HG02981 (cell line): ENCODE measurements around the gene HSPB8.

Experiments used
- ATAC-seq: cut with Tn5 transposase; IDR thresholded peaks from one replicate; pipeline ENCODE4 v1.9.1; 2021; ENCODE audit warnings: mild to moderate bottlenecking, moderate library complexity; ENCODE audit not compliant: unreplicated experiment

The HSPB8 gene

GRCh38 chr12:119169150-119169549 lies 9.6 kb upstream of the HSPB8 start:
- ATAC-seq = no peak

- no peak for ATAC-seq
Observed at GRCh38 chr12:119171291-119171690, 7.4 kb upstream of the HSPB8 start.

- ATAC-seq = no peak
Observed at GRCh38 chr12:119171691-119172425, 6.9 kb upstream of the HSPB8 start.

- no peak for ATAC-seq
Observed at GRCh38 chr12:119175081-119175480, 3.6 kb upstream of the HSPB8 start.

- no peak for ATAC-seq
Observed at GRCh38 chr12:119176267-119177055, 2.3 kb upstream of the HSPB8 start.

GRCh38 chr12:119177056-119177325 lies 1.7 kb upstream of the HSPB8 start:
- no peak for ATAC-seq

- ATAC-seq = no peak
Observed at GRCh38 chr12:119177724-119178380, 879 bp upstream of the HSPB8 start.

- ATAC-seq = no peak
Observed at GRCh38 chr12:119179335-119180021, 747 bp downstream of the HSPB8 start.

- ATAC-seq = no peak
Observed at GRCh38 chr12:119180380-119181040, 1.8 kb downstream of the HSPB8 start.

- ATAC-seq = no peak
Observed at GRCh38 chr12:119181202-119181601, 2.5 kb downstream of the HSPB8 start.

GRCh38 chr12:119181944-119182343 lies 3.2 kb downstream of the HSPB8 start:
- ATAC-seq = no peak

- ATAC-seq = no peak
Observed at GRCh38 chr12:119182701-119183493, 4.2 kb downstream of the HSPB8 start.

GRCh38 chr12:119183942-119184695 lies 5.4 kb downstream of the HSPB8 start:
- no peak for ATAC-seq

- ATAC-seq = no peak
Observed at GRCh38 chr12:119195256-119195655, 16.5 kb downstream of the HSPB8 start.

- no peak for ATAC-seq
Observed at GRCh38 chr12:119198440-119198839, 19.7 kb downstream of the HSPB8 start.

GRCh38 chr12:119200601-119201000 lies 21.9 kb downstream of the HSPB8 start:
- no peak for ATAC-seq

- no peak for ATAC-seq
Observed at GRCh38 chr12:119201789-119202543, 23.2 kb downstream of the HSPB8 start.

- ATAC-seq = no peak
Observed at GRCh38 chr12:119202544-119202943, 23.8 kb downstream of the HSPB8 start.

- ATAC-seq = no peak
Observed at GRCh38 chr12:119204131-119204530, 25.4 kb downstream of the HSPB8 start.
